Measurements from ENCODE around the gene TVP23A. TPM values are rescaled to one million over a fixed set of nuclear protein-coding genes. Genes with fewer than 3 reads are reported as not detected.

Gene TVP23A
- total RNA-seq, 1 donor from 2014 or later = 0.21 TPM

GRCh38 chr16:10769381-10769780 is 49.2 kb downstream of the TVP23A start:
- no peaks in the 10 kb centered on the region for H3K36me3 ChIP-seq (ENCODE audit: control insufficient read depth, insufficient read depth, low read length)
- no peak for DNase-seq (ENCODE audit: low read depth)
- TF ChIP-seq, protein P1, sequence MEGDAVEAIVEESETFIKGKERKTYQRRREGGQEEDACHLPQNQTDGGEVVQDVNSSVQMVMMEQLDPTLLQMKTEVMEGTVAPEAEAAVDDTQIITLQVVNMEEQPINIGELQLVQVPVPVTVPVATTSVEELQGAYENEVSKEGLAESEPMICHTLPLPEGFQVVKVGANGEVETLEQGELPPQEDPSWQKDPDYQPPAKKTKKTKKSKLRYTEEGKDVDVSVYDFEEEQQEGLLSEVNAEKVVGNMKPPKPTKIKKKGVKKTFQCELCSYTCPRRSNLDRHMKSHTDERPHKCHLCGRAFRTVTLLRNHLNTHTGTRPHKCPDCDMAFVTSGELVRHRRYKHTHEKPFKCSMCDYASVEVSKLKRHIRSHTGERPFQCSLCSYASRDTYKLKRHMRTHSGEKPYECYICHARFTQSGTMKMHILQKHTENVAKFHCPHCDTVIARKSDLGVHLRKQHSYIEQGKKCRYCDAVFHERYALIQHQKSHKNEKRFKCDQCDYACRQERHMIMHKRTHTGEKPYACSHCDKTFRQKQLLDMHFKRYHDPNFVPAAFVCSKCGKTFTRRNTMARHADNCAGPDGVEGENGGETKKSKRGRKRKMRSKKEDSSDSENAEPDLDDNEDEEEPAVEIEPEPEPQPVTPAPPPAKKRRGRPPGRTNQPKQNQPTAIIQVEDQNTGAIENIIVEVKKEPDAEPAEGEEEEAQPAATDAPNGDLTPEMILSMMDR (IDR thresholded peaks at IDR 0.05; ENCODE audit: insufficient read depth, low read length, poor library complexity, severe bottlenecking) = no peak
- no peak overlapping the region for H3K4me3 ChIP-seq (ENCODE audit: low read depth, low read length)
- no peaks in the 10 kb centered on the region for H3K27me3 ChIP-seq (ENCODE audit: control insufficient read depth, insufficient read depth, low read length)

DNA sequence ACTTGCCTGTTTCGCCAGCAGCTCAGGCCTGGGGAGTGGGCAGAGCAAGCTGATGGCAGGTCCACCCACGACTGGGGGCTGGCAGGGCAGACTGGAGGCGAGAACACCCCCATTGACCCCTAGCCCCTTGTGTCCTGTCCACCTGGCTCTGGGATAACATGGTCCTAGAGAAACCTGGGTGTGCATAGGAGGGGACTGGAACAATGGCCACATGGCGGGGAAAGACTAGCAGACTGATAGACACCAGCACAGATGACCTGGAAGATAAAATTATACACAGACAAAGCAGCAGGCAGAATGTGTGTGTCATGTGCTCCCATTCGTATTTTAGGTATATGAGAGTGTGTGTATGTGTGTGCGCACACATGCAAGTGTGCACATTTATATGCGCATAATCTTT is 51.5 kb downstream of the TVP23A start:
- TF ChIP-seq, protein P1 (IDR thresholded peaks at IDR 0.05; ENCODE audit: insufficient read depth, low read length, poor library complexity, severe bottlenecking) = no peak
- Histone ChIP-seq H3K27me3 (ENCODE audit: control insufficient read depth, insufficient read depth, low read length) (no peaks in the 10 kb centered on the region), H3K4me3 (ENCODE audit: low read depth, low read length) (no peak overlapping the region), H3K36me3 (ENCODE audit: control insufficient read depth, insufficient read depth, low read length) (no peaks in the 10 kb centered on the region)
- no peak for DNase-seq (ENCODE audit: low read depth)

DNA sequence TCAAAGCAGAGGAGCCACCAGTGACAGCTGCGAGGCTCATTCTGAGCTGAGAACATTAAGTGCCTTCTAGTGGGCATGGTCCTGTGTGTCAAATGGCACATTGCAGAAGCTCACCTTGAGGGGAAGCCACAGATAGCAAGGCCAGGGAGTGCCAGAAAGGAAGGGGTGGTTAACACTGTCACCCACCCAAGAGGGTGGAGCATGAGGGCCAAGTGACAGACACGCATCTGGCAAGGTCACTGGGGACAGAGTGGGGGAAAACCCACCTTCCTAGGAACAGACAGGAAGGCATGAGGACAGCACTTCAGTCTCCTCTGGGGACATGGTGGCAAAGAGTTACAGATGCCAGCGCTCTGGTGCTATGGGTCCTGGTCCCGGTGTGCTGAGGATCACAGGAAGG is 52.8 kb downstream of the TVP23A start:
- no peak for DNase-seq (ENCODE audit: low read depth)
- H3K4me3 ChIP-seq (ENCODE audit: low read depth, low read length) = no peak overlapping the region
- H3K27me3 ChIP-seq (ENCODE audit: control insufficient read depth, insufficient read depth, low read length) = no peaks in the 10 kb centered on the region
- TF ChIP-seq, protein P1 (IDR thresholded peaks at IDR 0.05; ENCODE audit: insufficient read depth, low read length, poor library complexity, severe bottlenecking) = no peak
- no peaks in the 10 kb centered on the region for H3K36me3 ChIP-seq (ENCODE audit: control insufficient read depth, insufficient read depth, low read length)

GRCh38 chr16:10763456-10763855 is 55.1 kb downstream of the TVP23A start:
- H3K36me3 ChIP-seq (ENCODE audit: control insufficient read depth, insufficient read depth, low read length) = peaks cover 2% of the 10 kb centered on the region
- H3K27me3 ChIP-seq (ENCODE audit: control insufficient read depth, insufficient read depth, low read length) = no peaks in the 10 kb centered on the region
- DNase-seq (ENCODE audit: low read depth) = no peak
- H3K4me3 ChIP-seq (ENCODE audit: low read depth, low read length) = no peak overlapping the region
- TF ChIP-seq, protein P1 (IDR thresholded peaks at IDR 0.05; ENCODE audit: insufficient read depth, low read length, poor library complexity, severe bottlenecking) = no peak

DNA sequence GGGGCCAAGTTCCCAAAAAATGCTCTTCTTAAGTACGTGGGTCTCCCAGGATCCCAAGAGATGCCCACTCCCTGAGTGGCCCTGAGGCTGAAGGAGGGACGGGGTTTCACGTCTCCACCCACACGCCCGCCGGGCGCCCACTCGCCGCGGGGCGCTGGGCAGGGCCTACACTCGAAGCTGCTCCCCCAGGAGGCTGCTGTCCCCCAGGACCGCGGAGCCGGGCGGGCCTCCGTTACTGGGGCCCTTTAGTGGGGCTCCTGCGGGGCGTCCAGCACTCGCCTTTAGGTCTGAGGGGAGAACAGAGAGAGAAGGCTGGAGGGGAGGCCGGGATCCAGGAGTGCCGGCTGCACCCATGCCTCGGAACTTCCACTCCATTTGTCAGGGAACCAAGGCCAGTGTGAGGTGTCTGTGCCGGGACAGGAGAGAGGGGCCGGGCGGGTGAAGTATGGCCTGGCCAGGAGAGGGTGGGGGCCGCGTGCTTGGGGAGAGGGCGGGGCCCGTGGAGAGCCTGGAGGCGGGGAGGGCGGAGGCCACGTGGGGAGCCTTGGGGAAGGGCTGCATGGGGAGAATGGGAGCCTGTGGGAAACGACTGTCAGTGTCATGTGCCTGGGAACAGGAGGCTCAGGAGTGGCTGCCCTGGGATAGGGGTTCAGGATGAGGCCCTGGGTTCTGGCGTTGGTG is 56.1 kb downstream of the TVP23A start:
- no peak for DNase-seq (ENCODE audit: low read depth)
- H3K27me3 ChIP-seq (ENCODE audit: control insufficient read depth, insufficient read depth, low read length) = no peaks in the 10 kb centered on the region
- TF ChIP-seq, protein P1 (IDR thresholded peaks at IDR 0.05; ENCODE audit: insufficient read depth, low read length, poor library complexity, severe bottlenecking) = no peak
- peaks cover 4% of the 10 kb centered on the region for H3K36me3 ChIP-seq (ENCODE audit: control insufficient read depth, insufficient read depth, low read length)
- no peak overlapping the region for H3K4me3 ChIP-seq (ENCODE audit: low read depth, low read length)

DNA sequence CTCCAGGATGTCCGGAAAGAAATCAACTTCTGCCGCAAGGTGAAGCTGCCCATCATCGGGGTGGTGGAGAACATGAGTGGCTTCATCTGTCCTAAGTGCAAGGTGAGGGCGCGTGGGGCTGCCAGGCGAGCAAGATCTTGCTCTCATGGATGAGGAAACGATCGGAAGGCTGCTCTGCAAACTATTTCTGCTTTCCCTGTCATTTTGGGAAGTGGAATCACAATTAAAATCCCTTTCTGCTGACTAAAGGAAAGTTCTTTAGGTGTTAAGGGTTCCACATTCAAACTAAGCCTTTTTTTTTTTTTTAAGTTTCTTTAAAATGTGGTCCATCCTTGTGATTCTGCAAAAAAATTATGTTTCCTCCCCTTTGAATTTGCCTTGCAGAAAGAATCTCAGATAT is 57.2 kb downstream of the TVP23A start:
- Histone ChIP-seq H3K27me3 (ENCODE audit: control insufficient read depth, insufficient read depth, low read length) (no peaks in the 10 kb centered on the region), H3K36me3 (ENCODE audit: control insufficient read depth, insufficient read depth, low read length) (peaks cover 4% of the 10 kb centered on the region), H3K4me3 (ENCODE audit: low read depth, low read length) (no peak overlapping the region)
- TF ChIP-seq, protein P1 (IDR thresholded peaks at IDR 0.05; ENCODE audit: insufficient read depth, low read length, poor library complexity, severe bottlenecking) = no peak
- no peak for DNase-seq (ENCODE audit: low read depth)

All from kidney epithelial cell (primary cell).